ENCODE measurements around the gene GAS6.

The GAS6 gene

GRCh38 chr13:113901231-113901630, 37.4 kb upstream of the GAS6 start:
- no peaks in the 10 kb centered on the region for H3K36me3 ChIP-seq (ENCODE audit: low read length)
- H3K27ac ChIP-seq (ENCODE audit: low read depth, low read length): no peak overlapping the region
- TF ChIP-seq CTCF (IDR thresholded peaks at IDR 0.05; ENCODE audit: insufficient read depth, low read length, poor library complexity, severe bottlenecking): no peak
- no peak for TF ChIP-seq EZH2phosphoT487 (conservative IDR thresholded peaks at IDR 0.05; ENCODE audit: low read length)
- H3K9ac ChIP-seq (ENCODE audit: low read length): no peak overlapping the region
- H3K27me3 ChIP-seq (ENCODE audit: low read length): no peaks in the 10 kb centered on the region
- no peak overlapping the region for H3K4me2 ChIP-seq (ENCODE audit: low read depth, low read length, poor library complexity, severe bottlenecking)
- no peak overlapping the region for H3K4me3 ChIP-seq (ENCODE audit: insufficient read depth, low read length, poor library complexity, severe bottlenecking)
- no peak overlapping the region for H2AFZ ChIP-seq (ENCODE audit: low read depth, low read length, severe bottlenecking)
- no peaks in the 10 kb centered on the region for H3K9me3 ChIP-seq (ENCODE audit: insufficient read depth, low read length)
- no peaks in the 10 kb centered on the region for H3F3A ChIP-seq (ENCODE audit: insufficient read depth)
- H4K20me1 ChIP-seq (ENCODE audit: low read depth, low read length): no peaks in the 10 kb centered on the region
- H3K9me2 ChIP-seq (replicated peaks; ENCODE audit: insufficient read depth, low read length): no peaks in the 10 kb centered on the region
- no peaks in the 10 kb centered on the region for H3K79me2 ChIP-seq (ENCODE audit: insufficient read depth, low read length)

- no peak overlapping the region for H3K4me2 ChIP-seq (ENCODE audit: low read depth, low read length, poor library complexity, severe bottlenecking)
- TF ChIP-seq CTCF (IDR thresholded peaks at IDR 0.05; ENCODE audit: insufficient read depth, low read length, poor library complexity, severe bottlenecking): no peak
- TF ChIP-seq EZH2phosphoT487 (conservative IDR thresholded peaks at IDR 0.05; ENCODE audit: low read length): no peak
- H3K9ac ChIP-seq (ENCODE audit: low read length): no peak overlapping the region
- H3K36me3 ChIP-seq (ENCODE audit: low read length): no peaks in the 10 kb centered on the region
- H3K27ac ChIP-seq (ENCODE audit: low read depth, low read length): no peak overlapping the region
- no peaks in the 10 kb centered on the region for H4K20me1 ChIP-seq (ENCODE audit: low read depth, low read length)
- H3K27me3 ChIP-seq (ENCODE audit: low read length): no peaks in the 10 kb centered on the region
- H2AFZ ChIP-seq (ENCODE audit: low read depth, low read length, severe bottlenecking): no peak overlapping the region
- no peaks in the 10 kb centered on the region for H3K9me2 ChIP-seq (replicated peaks; ENCODE audit: insufficient read depth, low read length)
- H3K4me3 ChIP-seq (ENCODE audit: insufficient read depth, low read length, poor library complexity, severe bottlenecking): no peak overlapping the region
- no peaks in the 10 kb centered on the region for H3K79me2 ChIP-seq (ENCODE audit: insufficient read depth, low read length)
- no peaks in the 10 kb centered on the region for H3F3A ChIP-seq (ENCODE audit: insufficient read depth)
- no peaks in the 10 kb centered on the region for H3K9me3 ChIP-seq (ENCODE audit: insufficient read depth, low read length)
Measured at GRCh38 chr13:113900646-113901045, 36.8 kb upstream of the GAS6 start.

GRCh38 chr13:113898391-113898790, 34.5 kb upstream of the GAS6 start:
- no peaks in the 10 kb centered on the region for H3K79me2 ChIP-seq (ENCODE audit: insufficient read depth, low read length)
- no peaks in the 10 kb centered on the region for H4K20me1 ChIP-seq (ENCODE audit: low read depth, low read length)
- H3K27me3 ChIP-seq (ENCODE audit: low read length): no peaks in the 10 kb centered on the region
- H3K4me3 ChIP-seq (ENCODE audit: insufficient read depth, low read length, poor library complexity, severe bottlenecking): no peak overlapping the region
- H3K4me2 ChIP-seq (ENCODE audit: low read depth, low read length, poor library complexity, severe bottlenecking): no peak overlapping the region
- TF ChIP-seq EZH2phosphoT487 (conservative IDR thresholded peaks at IDR 0.05; ENCODE audit: low read length): no peak
- no peak for TF ChIP-seq CTCF (IDR thresholded peaks at IDR 0.05; ENCODE audit: insufficient read depth, low read length, poor library complexity, severe bottlenecking)
- no peaks in the 10 kb centered on the region for H3K36me3 ChIP-seq (ENCODE audit: low read length)
- H3K9me3 ChIP-seq (ENCODE audit: insufficient read depth, low read length): no peaks in the 10 kb centered on the region
- no peak overlapping the region for H3K27ac ChIP-seq (ENCODE audit: low read depth, low read length)
- no peaks in the 10 kb centered on the region for H3K9me2 ChIP-seq (replicated peaks; ENCODE audit: insufficient read depth, low read length)
- H3F3A ChIP-seq (ENCODE audit: insufficient read depth): no peaks in the 10 kb centered on the region
- H3K9ac ChIP-seq (ENCODE audit: low read length): no peak overlapping the region
- H2AFZ ChIP-seq (ENCODE audit: low read depth, low read length, severe bottlenecking): no peak overlapping the region

Measured in SU-DHL-6 (cell line).